22Rv1 (cell line): ENCODE data around the gene CACNA1A.

Experiments used
- ZFX ChIP-seq: fragments of 450-650 bp; IDR thresholded peaks from 2 replicates; pipeline ENCODE4 v1.6.1; 2017; ENCODE audit warnings: antibody characterized with exemption, borderline replicate concordance
- TF ChIP-seq, protein P1 (sequence below): fragments of 450-650 bp; IDR thresholded peaks from 2 replicates; pipeline ENCODE4 v1.5.1; 2017; ENCODE audit warnings: mild to moderate bottlenecking

DNA sequence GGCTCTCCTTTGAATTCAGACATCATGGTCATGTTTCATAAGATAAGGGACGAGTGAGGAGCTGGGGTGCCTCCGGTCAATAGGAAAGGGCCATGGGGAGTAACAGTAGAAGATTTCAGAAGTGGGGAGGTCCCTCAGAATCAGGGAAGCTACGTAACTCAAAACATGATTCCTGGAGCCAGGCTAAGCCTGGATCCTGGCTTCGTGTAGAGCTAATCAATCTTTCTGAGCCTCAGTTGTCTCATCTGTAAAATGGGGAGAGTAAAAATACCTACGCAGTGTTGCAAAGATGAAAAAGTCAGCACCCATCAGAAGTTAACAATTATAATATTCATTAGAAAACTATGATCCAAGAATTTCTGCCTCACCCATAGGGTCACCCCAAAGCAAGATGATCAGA, 106.5 kb downstream of the CACNA1A start:
- TF ChIP-seq, protein P1, sequence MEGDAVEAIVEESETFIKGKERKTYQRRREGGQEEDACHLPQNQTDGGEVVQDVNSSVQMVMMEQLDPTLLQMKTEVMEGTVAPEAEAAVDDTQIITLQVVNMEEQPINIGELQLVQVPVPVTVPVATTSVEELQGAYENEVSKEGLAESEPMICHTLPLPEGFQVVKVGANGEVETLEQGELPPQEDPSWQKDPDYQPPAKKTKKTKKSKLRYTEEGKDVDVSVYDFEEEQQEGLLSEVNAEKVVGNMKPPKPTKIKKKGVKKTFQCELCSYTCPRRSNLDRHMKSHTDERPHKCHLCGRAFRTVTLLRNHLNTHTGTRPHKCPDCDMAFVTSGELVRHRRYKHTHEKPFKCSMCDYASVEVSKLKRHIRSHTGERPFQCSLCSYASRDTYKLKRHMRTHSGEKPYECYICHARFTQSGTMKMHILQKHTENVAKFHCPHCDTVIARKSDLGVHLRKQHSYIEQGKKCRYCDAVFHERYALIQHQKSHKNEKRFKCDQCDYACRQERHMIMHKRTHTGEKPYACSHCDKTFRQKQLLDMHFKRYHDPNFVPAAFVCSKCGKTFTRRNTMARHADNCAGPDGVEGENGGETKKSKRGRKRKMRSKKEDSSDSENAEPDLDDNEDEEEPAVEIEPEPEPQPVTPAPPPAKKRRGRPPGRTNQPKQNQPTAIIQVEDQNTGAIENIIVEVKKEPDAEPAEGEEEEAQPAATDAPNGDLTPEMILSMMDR, result no peak
- TF ChIP-seq ZFX, result no peak
